PC-9 (cell line): ENCODE results near the gene ORM2.

Experiments
- EZH2 ChIP-seq: fragments of 200-600 bp; sonication (generic); IDR thresholded peaks from 2 replicates; pipeline ENCODE4 v1.8.0; 2017; ENCODE audit warnings: antibody characterized with exemption, low read depth
- TF ChIP-seq, protein P1 (sequence below): fragments of 200-600 bp; sonication (generic); conservative IDR thresholded peaks from 2 replicates; pipeline ENCODE4 v1.6.1; 2017; ENCODE audit warnings: mixed run types, antibody characterized with exemption, mild to moderate bottlenecking, moderate library complexity

DNA sequence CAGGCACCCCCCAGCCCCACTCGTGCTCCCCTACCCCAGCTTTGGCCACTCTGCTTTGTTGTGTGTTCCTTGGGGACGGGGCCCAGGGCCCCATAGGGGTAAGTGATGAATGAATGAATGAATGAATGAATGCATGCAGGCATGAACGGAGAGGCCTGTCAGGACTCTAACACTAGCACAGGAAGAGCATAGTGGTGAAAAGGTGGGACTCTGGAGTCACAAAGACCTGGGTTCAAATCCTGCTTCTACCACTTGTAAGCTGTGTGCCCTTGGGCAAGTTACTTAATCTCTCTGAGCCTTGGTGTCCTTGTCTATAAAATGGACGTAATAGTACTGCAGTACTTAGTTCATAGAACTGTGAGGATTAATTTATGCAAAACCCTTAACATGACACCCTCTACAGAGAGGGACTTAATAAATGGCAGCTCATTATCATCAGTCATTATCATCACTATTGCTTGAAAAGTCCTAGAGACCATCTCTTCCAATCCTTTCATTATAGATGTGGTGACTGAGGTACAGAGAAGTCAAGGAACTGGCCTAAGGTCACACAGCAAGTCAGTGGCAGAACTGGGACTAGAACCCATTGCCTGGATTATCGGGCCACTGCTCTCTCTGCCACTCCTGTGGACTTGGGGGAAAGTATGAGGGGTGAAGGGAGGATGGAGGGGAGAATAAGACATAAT lies 13.2 kb downstream of the ORM2 start:
- TF ChIP-seq, protein P1, sequence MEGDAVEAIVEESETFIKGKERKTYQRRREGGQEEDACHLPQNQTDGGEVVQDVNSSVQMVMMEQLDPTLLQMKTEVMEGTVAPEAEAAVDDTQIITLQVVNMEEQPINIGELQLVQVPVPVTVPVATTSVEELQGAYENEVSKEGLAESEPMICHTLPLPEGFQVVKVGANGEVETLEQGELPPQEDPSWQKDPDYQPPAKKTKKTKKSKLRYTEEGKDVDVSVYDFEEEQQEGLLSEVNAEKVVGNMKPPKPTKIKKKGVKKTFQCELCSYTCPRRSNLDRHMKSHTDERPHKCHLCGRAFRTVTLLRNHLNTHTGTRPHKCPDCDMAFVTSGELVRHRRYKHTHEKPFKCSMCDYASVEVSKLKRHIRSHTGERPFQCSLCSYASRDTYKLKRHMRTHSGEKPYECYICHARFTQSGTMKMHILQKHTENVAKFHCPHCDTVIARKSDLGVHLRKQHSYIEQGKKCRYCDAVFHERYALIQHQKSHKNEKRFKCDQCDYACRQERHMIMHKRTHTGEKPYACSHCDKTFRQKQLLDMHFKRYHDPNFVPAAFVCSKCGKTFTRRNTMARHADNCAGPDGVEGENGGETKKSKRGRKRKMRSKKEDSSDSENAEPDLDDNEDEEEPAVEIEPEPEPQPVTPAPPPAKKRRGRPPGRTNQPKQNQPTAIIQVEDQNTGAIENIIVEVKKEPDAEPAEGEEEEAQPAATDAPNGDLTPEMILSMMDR = no peak
- TF ChIP-seq EZH2 = no peak
